ENCODE data around the gene KLK5. TPM values are rescaled to one million over a fixed set of nuclear protein-coding genes. Genes with fewer than 3 reads are reported as not detected.

Gene KLK5
- not detected in 2 replicates for total RNA-seq

DNA sequence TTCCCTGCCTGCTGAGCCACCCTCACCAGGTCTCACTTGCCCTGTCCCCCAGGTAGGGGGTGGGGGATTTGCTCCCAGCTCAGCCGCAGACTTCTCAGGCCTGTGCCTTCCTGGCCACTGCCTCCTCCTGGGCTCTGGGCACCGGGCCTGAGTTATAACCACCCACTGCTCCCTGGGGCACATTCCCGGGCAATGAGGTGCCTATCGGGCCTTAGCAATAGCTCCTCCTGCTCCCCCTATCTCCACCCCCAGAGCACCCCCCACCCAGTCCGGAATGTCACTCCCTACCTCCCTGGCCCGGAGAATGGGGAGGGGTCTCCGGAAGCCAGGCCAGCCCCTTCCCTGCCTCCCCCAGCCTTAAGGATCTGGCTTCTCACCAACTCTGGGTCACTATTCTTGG is at the start of gene KLK5:
Gene KLK5 (minus strand): TSS at position 129 of the 400 bp plus-strand sequence. CDS start 381 bp downstream, outside the sequence.

GRCh38 chr19:51001515-51001914 is 48.7 kb upstream of the KLK5 start, which contains the start of gene KLK8:
Gene KLK8, minus strand, starts transcription at chr19:51001604. Its CDS starts 437 bp downstream, at chr19:51001167.

GRCh38 chr19:50983625-50984292 is 30.9 kb upstream of the KLK5 start, which contains the start of gene KLK7:
Gene KLK7, minus strand, starts transcription at chr19:50983917. Its CDS starts 1,518 bp downstream, at chr19:50982399.

GRCh38 chr19:50969413-50969760 is 16.5 kb upstream of the KLK5 start, which contains the start of gene KLK6:
Gene KLK6, minus strand, starts transcription at chr19:50969591. Its CDS starts 1,487 bp downstream, at chr19:50968104.

GRCh38 chr19:50911206-50912101 is 41.4 kb downstream of the KLK5 start, which contains the start of gene KLK4:
Gene KLK4, minus strand, starts transcription at chr19:50911395. Its CDS starts 657 bp downstream, at chr19:50910738.

Other genes with a start within 250 kb of the KLK5 start
- gene SHANK1, start 233.2 kb downstream of the KLK5 start, total RNA-seq = 2.5 and 3.1 TPM in 2 replicates
- gene CLEC11A, start 229.7 kb downstream of the KLK5 start, total RNA-seq = 33.6 and 37.0 TPM in 2 replicates
- not detected in 2 replicates for gene GPR32, start 182.6 kb downstream of the KLK5 start, total RNA-seq
- not detected in 2 replicates for gene ACP4, start 162.6 kb downstream of the KLK5 start, total RNA-seq
- not detected in 2 replicates for gene KLK1, start 129.3 kb downstream of the KLK5 start, total RNA-seq
- not detected in 2 replicates for gene KLK15, start 119.5 kb downstream of the KLK5 start, total RNA-seq
- not detected in 2 replicates for gene KLK3, start 98.1 kb downstream of the KLK5 start, total RNA-seq
- gene KLK2, start 79.6 kb downstream of the KLK5 start, total RNA-seq = not detected in 2 replicates
- not detected in 2 replicates for gene KLK4, start 41.6 kb downstream of the KLK5 start, total RNA-seq
- not detected in 2 replicates for gene KLK6, start 16.6 kb upstream of the KLK5 start, total RNA-seq
- gene KLK7, start 30.9 kb upstream of the KLK5 start, total RNA-seq = not detected in 2 replicates
- not detected in 2 replicates for gene KLK8, start 48.6 kb upstream of the KLK5 start, total RNA-seq
- gene KLK10, start 66.7 kb upstream of the KLK5 start, total RNA-seq = not detected in 2 replicates
- gene KLK11, start 73.6 kb upstream of the KLK5 start, total RNA-seq = not detected in 2 replicates
- gene KLK12, start 82.0 kb upstream of the KLK5 start, total RNA-seq = not detected in 2 replicates
- gene KLK13, start 112.1 kb upstream of the KLK5 start, total RNA-seq = not detected in 2 replicates
- not detected in 2 replicates for gene KLK14, start 129.8 kb upstream of the KLK5 start, total RNA-seq
- gene CTU1, start 155.4 kb upstream of the KLK5 start, total RNA-seq = 3.8 and 5.5 TPM in 2 replicates
- gene SIGLEC9, start 171.9 kb upstream of the KLK5 start, total RNA-seq = 0.09 TPM in 1 of 2 replicates, not detected in the other
- 0.09 TPM in 1 of 2 replicates, not detected in the other for gene SIGLEC7, start 189.3 kb upstream of the KLK5 start, total RNA-seq

All from smooth muscle cell of bladder (primary cell).